ENCODE results near the gene FAM136A.

The FAM136A gene

DNA sequence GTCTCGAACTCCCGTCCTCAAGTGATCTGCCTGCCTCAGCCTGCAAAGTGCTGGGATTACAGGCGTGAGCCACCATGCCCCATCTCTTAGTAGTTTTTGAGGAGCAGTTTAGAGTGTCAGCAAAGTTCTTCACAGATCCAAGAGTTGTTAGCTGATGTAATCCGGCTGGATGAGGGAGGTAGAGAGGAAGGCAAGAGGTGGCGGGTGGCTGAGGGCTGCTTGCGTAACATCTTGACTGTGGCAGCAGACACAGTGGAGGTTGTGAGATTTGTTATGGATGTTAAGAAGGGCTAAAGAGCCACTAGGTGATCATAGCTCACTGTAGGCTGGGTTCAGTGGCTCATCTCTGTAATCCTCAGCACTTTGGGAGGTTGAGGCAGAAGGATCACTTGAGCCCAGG is 19.5 kb upstream of the FAM136A start:
- Histone ChIP-seq H3K36me3 (ENCODE audit: control insufficient read depth in 4 of 4, insufficient read depth in 4 of 4, low read length in 3 of 4) (no peaks in the 10 kb centered on the region), H3K4me1 (ENCODE audit: control extremely low read depth in 1 of 4, control insufficient read depth in 4 of 4, insufficient read depth in 4 of 4, low read length in 3 of 4) (no peaks in the 10 kb centered on the region), H3K27me3 (replicated peaks in 2 of 5; ENCODE audit: control insufficient read depth in 4 of 5, insufficient read depth in 5 of 5, low read length in 4 of 5) (peaks cover 0 to 5% (median 0%) of the 10 kb centered on the region in 5 experiments), H3K4me3 (ENCODE audit: control insufficient read depth in 1 of 7, extremely low read depth in 1 of 7, insufficient read depth in 4 of 7, low read depth in 2 of 7, low read length in 6 of 7) (no peak overlapping the region), H3K9me3 (ENCODE audit: control extremely low read depth in 1 of 5, control insufficient read depth in 4 of 5, insufficient read depth in 2 of 5, low read depth in 1 of 5, low read length in 4 of 5) (no peaks in the 10 kb centered on the region), H3K27ac (ENCODE audit: insufficient read depth in 1 of 2, low read depth in 1 of 2, low read length in 2 of 2, poor library complexity in 1 of 2, severe bottlenecking in 2 of 2) (no peak overlapping the region)
- DNase-seq, result no peak
- WGBS (ENCODE audit: insufficient coverage), result 89% methylated on average over 6 of the region's 6 CpGs
- CTCF ChIA-PET, result interaction anchor here (0.9 to 1.6 kb wide), 3 partner anchors 16 to 299 kb away, joined by 3 to 4 read pairs (median 3); no protein-coding TSS in a partner anchor
- POLR2A ChIA-PET, result no interaction called here

GRCh38 chr2:70314640-70315039 is 12.8 kb upstream of the FAM136A start:
- H3K4me3 ChIP-seq (ENCODE audit: control insufficient read depth in 1 of 7, extremely low read depth in 1 of 7, insufficient read depth in 4 of 7, low read depth in 2 of 7, low read length in 6 of 7), result no peak overlapping the region
- POLR2A ChIA-PET, result no interaction called here
- no peak overlapping the region for H3K27ac ChIP-seq (ENCODE audit: insufficient read depth in 1 of 2, low read depth in 1 of 2, low read length in 2 of 2, poor library complexity in 1 of 2, severe bottlenecking in 2 of 2)
- H3K27me3 ChIP-seq (replicated peaks in 2 of 5; ENCODE audit: control insufficient read depth in 4 of 5, insufficient read depth in 5 of 5, low read length in 4 of 5), result peaks cover 0 to 4% (median 0%) of the 10 kb centered on the region in 5 experiments
- no peak for DNase-seq
- WGBS (ENCODE audit: insufficient coverage), result 100% methylated on average over 1 of the region's 1 CpG
- no peaks in the 10 kb centered on the region for H3K36me3 ChIP-seq (ENCODE audit: control insufficient read depth in 4 of 4, insufficient read depth in 4 of 4, low read length in 3 of 4)
- CTCF ChIA-PET, result interaction anchor here (1.1 to 1.3 kb wide), 2 partner anchors 9 to 332 kb away, joined by 3 read pairs; no protein-coding TSS in a partner anchor
- H3K9me3 ChIP-seq (ENCODE audit: control extremely low read depth in 1 of 5, control insufficient read depth in 4 of 5, insufficient read depth in 2 of 5, low read depth in 1 of 5, low read length in 4 of 5), result no peaks in the 10 kb centered on the region
- H3K4me1 ChIP-seq (ENCODE audit: control extremely low read depth in 1 of 4, control insufficient read depth in 4 of 4, insufficient read depth in 4 of 4, low read length in 3 of 4), result no peaks in the 10 kb centered on the region

DNA sequence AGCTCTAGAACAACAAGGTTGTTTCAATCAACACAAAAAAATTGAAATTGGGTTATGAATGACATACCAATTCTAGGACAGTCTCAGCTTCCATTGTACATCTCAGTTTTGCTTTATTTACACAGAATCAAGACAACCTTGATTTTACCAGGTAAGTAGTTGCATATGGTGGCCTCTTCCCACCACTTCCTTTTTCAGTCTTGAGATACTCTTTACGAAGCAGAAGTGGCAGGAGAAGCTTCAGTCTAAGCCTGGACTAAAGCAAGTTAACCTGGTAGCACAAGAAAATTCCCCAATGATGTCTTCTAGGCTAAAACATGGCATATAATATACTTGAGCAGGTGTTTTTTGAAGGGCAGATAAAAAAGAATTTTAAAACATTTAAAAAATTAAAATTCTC is 10.7 kb upstream of the FAM136A start:
- Histone ChIP-seq H3K4me3 (ENCODE audit: control insufficient read depth in 1 of 7, extremely low read depth in 1 of 7, insufficient read depth in 4 of 7, low read depth in 2 of 7, low read length in 6 of 7) (no peak overlapping the region), H3K27ac (ENCODE audit: insufficient read depth in 1 of 2, low read depth in 1 of 2, low read length in 2 of 2, poor library complexity in 1 of 2, severe bottlenecking in 2 of 2) (no peak overlapping the region), H3K4me1 (ENCODE audit: control extremely low read depth in 1 of 4, control insufficient read depth in 4 of 4, insufficient read depth in 4 of 4, low read length in 3 of 4) (no peaks in the 10 kb centered on the region), H3K27me3 (replicated peaks in 2 of 5; ENCODE audit: control insufficient read depth in 4 of 5, insufficient read depth in 5 of 5, low read length in 4 of 5) (peaks cover 0 to 1% (median 0%) of the 10 kb centered on the region in 5 experiments), H3K9me3 (ENCODE audit: control extremely low read depth in 1 of 5, control insufficient read depth in 4 of 5, insufficient read depth in 2 of 5, low read depth in 1 of 5, low read length in 4 of 5) (no peaks in the 10 kb centered on the region), H3K36me3 (ENCODE audit: control insufficient read depth in 4 of 4, insufficient read depth in 4 of 4, low read length in 3 of 4) (no peaks in the 10 kb centered on the region)
- ChIA-PET CTCF (interaction anchor here (0.9 to 1.7 kb wide), 3 partner anchors 11 to 213 kb away, joined by 3 to 5 read pairs (median 4); partner anchors contain the start of gene FAM136A), POLR2A (no interaction called here)
- WGBS (ENCODE audit: insufficient coverage), result 20% methylated on average over 1 of the region's 1 CpG
- DNase-seq, result peak in 2 of 3 donors; percentile 15 to 22

DNA sequence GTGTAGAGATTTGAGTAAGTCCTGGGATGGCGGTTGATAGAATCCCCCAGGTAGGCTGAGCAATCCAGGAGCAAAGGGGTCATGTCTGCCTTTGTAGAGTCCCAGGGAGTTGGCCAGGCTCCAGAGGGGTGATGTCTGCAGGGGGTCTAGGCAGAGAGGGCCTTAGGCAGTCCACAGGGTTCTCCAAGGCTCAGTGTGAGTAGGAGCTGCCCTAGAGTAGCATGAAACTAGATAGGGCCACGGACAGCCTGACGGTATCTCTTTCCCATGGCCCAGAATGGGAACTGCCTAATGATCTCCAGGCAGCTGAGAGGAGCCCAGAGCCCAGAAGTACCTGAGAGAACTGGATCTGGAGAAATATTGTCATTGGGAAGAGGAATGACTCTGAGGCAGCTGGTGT is 9.0 kb upstream of the FAM136A start:
- H3K27me3 ChIP-seq (replicated peaks in 2 of 5; ENCODE audit: control insufficient read depth in 4 of 5, insufficient read depth in 5 of 5, low read length in 4 of 5), result no peaks in the 10 kb centered on the region
- ChIA-PET POLR2A (no interaction called here), CTCF (no interaction called here)
- H3K36me3 ChIP-seq (ENCODE audit: control insufficient read depth in 4 of 4, insufficient read depth in 4 of 4, low read length in 3 of 4), result no peaks in the 10 kb centered on the region
- H3K4me1 ChIP-seq (ENCODE audit: control extremely low read depth in 1 of 4, control insufficient read depth in 4 of 4, insufficient read depth in 4 of 4, low read length in 3 of 4), result no peaks in the 10 kb centered on the region
- H3K27ac ChIP-seq (ENCODE audit: insufficient read depth in 1 of 2, low read depth in 1 of 2, low read length in 2 of 2, poor library complexity in 1 of 2, severe bottlenecking in 2 of 2), result no peak overlapping the region
- H3K4me3 ChIP-seq (ENCODE audit: control insufficient read depth in 1 of 7, extremely low read depth in 1 of 7, insufficient read depth in 4 of 7, low read depth in 2 of 7, low read length in 6 of 7), result no peak overlapping the region
- no peak for DNase-seq
- no peaks in the 10 kb centered on the region for H3K9me3 ChIP-seq (ENCODE audit: control extremely low read depth in 1 of 5, control insufficient read depth in 4 of 5, insufficient read depth in 2 of 5, low read depth in 1 of 5, low read length in 4 of 5)
- WGBS (ENCODE audit: insufficient coverage), result 100% methylated on average over 2 of the region's 3 CpGs

DNA sequence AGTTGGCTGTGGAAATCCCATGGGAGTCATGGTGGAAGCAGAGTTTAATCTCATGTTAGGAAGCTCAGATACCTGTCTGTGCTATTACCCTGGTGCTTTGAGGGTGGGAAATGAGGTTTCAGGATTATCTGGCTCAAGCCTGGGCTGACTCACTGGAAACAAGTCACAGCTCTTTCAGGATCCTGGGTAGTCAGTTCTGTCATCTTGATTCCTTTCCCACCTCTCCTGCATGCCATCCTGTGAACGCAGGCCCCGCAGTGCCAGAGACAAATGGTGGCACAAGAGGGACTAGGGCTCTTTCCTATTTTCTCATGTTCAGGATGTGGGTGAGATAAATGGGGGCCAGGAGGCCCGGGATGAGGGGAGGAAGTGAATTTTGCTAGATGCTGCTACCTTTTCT is 3.7 kb upstream of the FAM136A start:
- no peaks in the 10 kb centered on the region for H3K9me3 ChIP-seq (ENCODE audit: control extremely low read depth in 1 of 5, control insufficient read depth in 4 of 5, insufficient read depth in 2 of 5, low read depth in 1 of 5, low read length in 4 of 5)
- 83% methylated on average over 1 of the region's 3 CpGs for WGBS (ENCODE audit: insufficient coverage)
- no peaks in the 10 kb centered on the region for H3K27me3 ChIP-seq (replicated peaks in 2 of 5; ENCODE audit: control insufficient read depth in 4 of 5, insufficient read depth in 5 of 5, low read length in 4 of 5)
- ChIA-PET POLR2A (no interaction called here), CTCF (interaction anchor here (0.6 to 9.2 kb wide), 14 partner anchors 9 to 551 kb away, joined by 3 to 132 read pairs (median 4); partner anchors contain the start of gene ADD2)
- peaks cover 0 to 4% (median under 1%) of the 10 kb centered on the region in 4 experiments for H3K36me3 ChIP-seq (ENCODE audit: control insufficient read depth in 4 of 4, insufficient read depth in 4 of 4, low read length in 3 of 4)
- no peak for DNase-seq
- H3K4me1 ChIP-seq (ENCODE audit: control extremely low read depth in 1 of 4, control insufficient read depth in 4 of 4, insufficient read depth in 4 of 4, low read length in 3 of 4), result peaks cover 0 to 12% (median 10%) of the 10 kb centered on the region in 4 experiments
- no peak overlapping the region for H3K27ac ChIP-seq (ENCODE audit: insufficient read depth in 1 of 2, low read depth in 1 of 2, low read length in 2 of 2, poor library complexity in 1 of 2, severe bottlenecking in 2 of 2)
- no peak overlapping the region for H3K4me3 ChIP-seq (ENCODE audit: control insufficient read depth in 1 of 7, extremely low read depth in 1 of 7, insufficient read depth in 4 of 7, low read depth in 2 of 7, low read length in 6 of 7)

GRCh38 chr2:70304498-70304897 is 2.6 kb upstream of the FAM136A start:
- no peaks in the 10 kb centered on the region for H3K9me3 ChIP-seq (ENCODE audit: control extremely low read depth in 1 of 5, control insufficient read depth in 4 of 5, insufficient read depth in 2 of 5, low read depth in 1 of 5, low read length in 4 of 5)
- H3K4me3 ChIP-seq (ENCODE audit: control insufficient read depth in 1 of 7, extremely low read depth in 1 of 7, insufficient read depth in 4 of 7, low read depth in 2 of 7, low read length in 6 of 7), result no peak overlapping the region
- ChIA-PET CTCF (interaction anchor here (0.8 to 9.2 kb wide), 26 partner anchors 11 to 643 kb away, joined by 3 to 132 read pairs (median 4); partner anchors contain the start of genes ADD2 and SNRPG), POLR2A (no interaction called here)
- WGBS (ENCODE audit: insufficient coverage), result 77% methylated on average over 4 of the region's 4 CpGs
- no peak for DNase-seq
- no peaks in the 10 kb centered on the region for H3K27me3 ChIP-seq (replicated peaks in 2 of 5; ENCODE audit: control insufficient read depth in 4 of 5, insufficient read depth in 5 of 5, low read length in 4 of 5)
- no peak overlapping the region for H3K27ac ChIP-seq (ENCODE audit: insufficient read depth in 1 of 2, low read depth in 1 of 2, low read length in 2 of 2, poor library complexity in 1 of 2, severe bottlenecking in 2 of 2)
- H3K36me3 ChIP-seq (ENCODE audit: control insufficient read depth in 4 of 4, insufficient read depth in 4 of 4, low read length in 3 of 4), result peaks cover 0 to 9% (median 3%) of the 10 kb centered on the region in 4 experiments
- H3K4me1 ChIP-seq (ENCODE audit: control extremely low read depth in 1 of 4, control insufficient read depth in 4 of 4, insufficient read depth in 4 of 4, low read length in 3 of 4), result peaks cover 0 to 13% (median 11%) of the 10 kb centered on the region in 4 experiments

DNA sequence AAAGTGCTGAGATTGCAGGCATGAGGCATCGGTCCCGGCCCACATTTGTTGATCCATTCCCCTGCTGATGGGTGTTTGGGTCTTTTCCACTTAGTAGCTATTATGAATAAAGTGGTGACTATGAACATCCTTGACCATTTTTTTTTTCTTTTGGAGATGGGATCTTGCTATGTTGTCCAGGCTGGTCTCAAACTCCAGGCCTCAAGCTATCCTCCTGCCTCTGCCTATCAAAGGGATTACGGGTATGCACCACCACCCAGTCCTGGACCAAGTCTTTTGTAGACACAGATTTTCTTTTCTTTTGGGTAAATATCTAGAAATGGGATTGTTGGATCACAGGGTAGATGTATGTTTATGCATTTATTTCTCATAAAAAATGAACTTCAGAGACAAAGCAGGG is 1.3 kb upstream of the FAM136A start:
- no peaks in the 10 kb centered on the region for H3K9me3 ChIP-seq (ENCODE audit: control extremely low read depth in 1 of 5, control insufficient read depth in 4 of 5, insufficient read depth in 2 of 5, low read depth in 1 of 5, low read length in 4 of 5)
- CTCF ChIA-PET, result interaction anchor here (0.6 to 9.2 kb wide), 15 partner anchors 9 to 794 kb away, joined by 3 to 132 read pairs (median 4); partner anchors contain the start of genes MXD1 and SNRPG

More for the DNA sequence above, 1.3 kb upstream of the FAM136A start:
- H3K27me3 ChIP-seq (replicated peaks in 2 of 5; ENCODE audit: control insufficient read depth in 4 of 5, insufficient read depth in 5 of 5, low read length in 4 of 5), result no peaks in the 10 kb centered on the region
- POLR2A ChIA-PET, result no interaction called here
- H3K36me3 ChIP-seq (ENCODE audit: control insufficient read depth in 4 of 4, insufficient read depth in 4 of 4, low read length in 3 of 4), result peaks cover 4 to 21% (median 15%) of the 10 kb centered on the region in 4 experiments
- no peak overlapping the region for H3K27ac ChIP-seq (ENCODE audit: insufficient read depth in 1 of 2, low read depth in 1 of 2, low read length in 2 of 2, poor library complexity in 1 of 2, severe bottlenecking in 2 of 2)
- peaks cover 0 to 13% (median 11%) of the 10 kb centered on the region in 4 experiments for H3K4me1 ChIP-seq (ENCODE audit: control extremely low read depth in 1 of 4, control insufficient read depth in 4 of 4, insufficient read depth in 4 of 4, low read length in 3 of 4)
- no peak overlapping the region for H3K4me3 ChIP-seq (ENCODE audit: control insufficient read depth in 1 of 7, extremely low read depth in 1 of 7, insufficient read depth in 4 of 7, low read depth in 2 of 7, low read length in 6 of 7)
- DNase-seq, result no peak
- WGBS (ENCODE audit: insufficient coverage), result no CpG with 5 or more reads among the region's 3 CpGs
